HG03432 (cell line): Measurements from ENCODE around the gene COA1.
A peak's percentile ranks its signal among the peaks of the same experiment; 100 is the strongest.
"Not testable (repeated sequence)": the region's sequence is repeated elsewhere in the genome, so short reads cannot be mapped to it uniquely, and the experiment has no call there.

Experiments used
- ATAC-seq: cut with Tn5 transposase; IDR thresholded peaks from one replicate; pipeline ENCODE4 v1.9.1; 2021; ENCODE audit warnings: mild to moderate bottlenecking, moderate library complexity; ENCODE audit not compliant: unreplicated experiment

The COA1 gene, protein sequence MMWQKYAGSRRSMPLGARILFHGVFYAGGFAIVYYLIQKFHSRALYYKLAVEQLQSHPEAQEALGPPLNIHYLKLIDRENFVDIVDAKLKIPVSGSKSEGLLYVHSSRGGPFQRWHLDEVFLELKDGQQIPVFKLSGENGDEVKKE

GRCh38 chr7:43729214-43729923 lies at the start of gene COA1:
Gene COA1, minus strand, starts transcription at chr7:43729523. Its CDS starts 80,909 bp downstream, at chr7:43648614.
- ATAC-seq: peak; percentile 88

- not testable (repeated sequence) for ATAC-seq
Observed at GRCh38 chr7:43778293-43779044, 49.1 kb upstream of the COA1 start.

DNA sequence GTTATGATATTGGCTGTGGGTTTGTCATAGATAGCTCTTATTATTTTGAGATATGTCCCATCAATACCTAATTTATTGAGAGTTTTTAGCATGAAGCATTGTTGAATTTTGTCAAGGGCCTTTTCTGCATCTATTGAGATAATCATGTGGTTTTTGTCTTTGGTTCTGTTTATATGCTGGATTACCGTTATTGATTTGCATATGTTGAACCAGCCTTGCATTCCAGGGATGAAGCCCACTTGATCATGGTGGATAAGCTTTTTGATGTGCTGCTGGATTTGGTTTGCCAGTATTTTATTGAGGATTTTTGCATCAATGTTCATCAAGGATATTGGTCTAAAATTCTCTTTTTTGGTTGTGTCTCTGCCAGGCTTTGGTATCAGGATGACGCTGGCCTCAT lies 45.9 kb upstream of the COA1 start:
- ATAC-seq: not testable (repeated sequence)

- ATAC-seq: not testable (repeated sequence)
Observed at GRCh38 chr7:43773268-43773667, 43.9 kb upstream of the COA1 start.

DNA sequence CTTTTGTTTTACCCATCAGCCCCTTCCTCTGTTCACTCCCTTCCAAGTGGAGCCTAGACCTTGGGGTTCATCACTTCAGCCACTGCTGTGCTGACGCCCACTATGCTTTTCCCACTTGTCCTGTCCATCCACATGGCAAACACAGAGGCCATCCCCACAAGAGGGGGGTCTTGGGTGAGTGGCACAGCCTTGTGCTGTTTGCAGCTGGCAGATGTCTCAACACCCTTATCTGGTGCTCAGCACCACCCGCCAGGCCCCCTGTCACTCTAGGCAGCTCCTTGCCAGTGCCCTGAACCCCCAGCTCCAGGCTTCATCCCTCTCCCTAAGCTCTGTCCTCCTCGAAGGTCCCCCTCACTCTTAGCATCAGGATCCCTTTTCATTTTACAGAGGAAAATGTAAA lies 42.2 kb upstream of the COA1 start:
- ATAC-seq: no peak

- ATAC-seq: no peak
Observed at GRCh38 chr7:43771128-43771527, 41.8 kb upstream of the COA1 start.

DNA sequence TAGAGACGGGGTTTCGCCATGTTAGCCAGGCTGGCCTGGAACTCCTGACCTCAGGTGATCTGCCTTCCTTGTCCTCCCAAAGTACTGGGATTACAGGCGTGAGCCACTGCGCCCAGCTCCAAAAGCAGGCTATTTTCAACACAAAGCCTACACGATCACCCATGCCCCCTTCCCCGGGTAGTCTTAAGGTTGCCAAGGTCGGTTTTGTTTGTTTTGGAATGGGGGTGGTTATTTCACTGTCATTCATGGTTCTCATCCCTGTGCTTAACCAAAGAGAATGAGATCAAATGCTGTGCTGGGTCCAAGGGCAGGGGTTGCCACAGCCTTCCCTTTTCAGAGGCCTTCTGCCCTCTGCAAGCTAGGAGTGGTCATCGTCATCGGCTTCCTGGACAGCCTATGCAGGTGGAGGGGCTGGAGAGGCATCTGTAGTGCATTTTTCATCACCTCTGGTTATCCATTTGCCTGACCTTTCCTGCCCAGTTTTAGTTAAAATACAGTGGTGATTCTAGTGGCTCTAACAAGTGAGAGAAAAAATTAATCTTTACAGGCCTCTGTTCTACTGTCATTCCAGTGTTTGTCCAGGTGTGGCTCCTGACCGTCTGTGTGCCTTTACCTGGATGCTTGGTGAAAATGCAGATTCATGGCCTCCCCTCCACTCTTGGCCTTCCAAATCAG lies 40.6 kb upstream of the COA1 start:
- ATAC-seq: no peak

DNA sequence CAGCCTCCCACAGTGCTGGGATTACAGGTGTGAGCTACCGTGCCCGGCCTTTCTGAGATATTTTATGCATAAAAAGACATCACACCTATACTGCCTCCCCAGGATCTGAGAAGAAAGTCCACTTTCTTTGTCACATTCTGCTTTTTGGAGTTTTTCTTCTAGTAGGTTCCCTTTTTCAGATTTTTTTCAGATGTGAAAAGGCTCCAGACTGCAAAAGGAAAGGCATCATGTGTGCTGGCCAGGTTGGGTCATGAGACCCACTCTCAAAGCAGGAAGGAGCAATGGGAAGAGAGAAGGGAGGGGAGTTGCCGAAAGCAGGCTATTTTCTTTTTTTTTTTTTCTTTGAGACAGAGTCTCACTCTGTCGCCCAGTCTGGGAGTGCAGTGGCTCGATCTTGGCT lies 40.0 kb upstream of the COA1 start:
- no peak for ATAC-seq

DNA sequence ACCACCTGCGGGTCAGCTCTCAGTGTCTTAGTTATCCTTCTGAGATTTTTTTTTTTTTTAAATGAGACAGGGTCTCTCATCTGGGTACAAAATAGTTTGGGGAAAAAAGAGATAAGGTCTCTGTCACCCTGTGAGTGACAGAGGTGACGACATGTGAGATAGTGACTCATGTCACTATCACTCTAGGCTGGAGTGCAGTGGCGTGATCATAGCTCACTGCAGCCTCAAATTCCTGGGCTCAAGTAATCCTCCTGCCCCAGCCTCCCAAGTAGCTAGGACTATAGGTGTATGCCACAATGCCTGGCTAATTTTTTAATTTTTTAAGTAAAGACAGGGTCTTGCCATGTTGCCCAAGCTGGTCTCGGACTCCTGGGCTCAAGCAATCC lies 39.6 kb upstream of the COA1 start:
- ATAC-seq: no peak

DNA sequence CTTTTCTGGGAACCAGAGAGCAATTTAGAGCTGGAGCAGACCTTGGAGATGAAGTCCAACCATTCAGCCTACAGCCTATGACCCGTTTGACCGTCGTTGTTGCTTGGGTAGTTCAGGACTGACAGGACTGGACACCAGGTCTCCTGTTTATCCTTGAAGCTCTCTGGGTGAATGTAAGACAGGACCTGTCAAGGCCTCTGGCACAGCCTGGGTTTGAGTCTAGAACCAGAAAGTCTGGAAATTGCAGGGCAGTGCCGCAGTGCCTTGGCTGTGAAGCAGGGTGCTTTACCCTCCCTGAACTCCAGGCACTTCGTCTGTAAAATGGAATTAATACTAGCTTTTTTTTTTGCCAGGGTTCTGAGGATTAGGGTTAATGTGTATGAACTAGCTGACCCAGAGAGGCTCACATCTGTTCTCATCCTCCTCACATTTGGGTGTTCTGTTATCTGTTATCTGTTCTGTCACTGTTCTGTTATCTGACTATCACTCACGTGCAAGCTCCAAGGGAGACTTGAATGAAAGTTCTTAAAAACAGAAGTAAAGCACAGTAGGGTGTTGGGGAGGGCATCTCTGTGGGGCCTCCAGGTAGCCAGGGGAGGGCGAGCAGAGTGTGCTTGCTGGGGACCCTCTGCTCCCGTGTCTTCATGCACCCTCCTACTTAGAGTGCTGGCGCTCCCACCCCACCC lies 39.0 kb upstream of the COA1 start:
- no peak for ATAC-seq

- ATAC-seq: no peak
Observed at GRCh38 chr7:43767311-43767710, 38.0 kb upstream of the COA1 start.

DNA sequence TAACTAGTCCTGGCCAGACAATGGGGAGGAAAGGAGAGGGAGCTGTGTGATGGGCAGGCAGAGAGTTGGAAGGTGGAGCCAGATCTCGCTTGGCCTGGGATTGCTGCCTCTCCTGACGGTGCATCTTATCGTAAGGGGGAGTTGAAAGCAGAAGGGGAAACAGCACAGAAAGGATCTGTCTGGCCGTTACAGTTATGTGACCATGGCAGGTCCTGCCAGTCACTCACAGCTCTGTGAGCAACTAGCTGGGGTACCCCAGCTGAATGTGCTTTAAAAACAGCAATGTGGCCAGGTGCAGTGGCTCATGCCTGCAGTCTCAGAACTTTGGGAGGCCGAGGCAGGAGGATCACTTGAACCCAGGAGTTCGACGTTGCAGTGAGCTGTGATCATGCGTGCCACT lies 37.2 kb upstream of the COA1 start:
- ATAC-seq: no peak

GRCh38 chr7:43764807-43765491 lies 35.6 kb upstream of the COA1 start:
- no peak for ATAC-seq

GRCh38 chr7:43764039-43764761 lies 34.9 kb upstream of the COA1 start:
- peak; percentile 63 for ATAC-seq

DNA sequence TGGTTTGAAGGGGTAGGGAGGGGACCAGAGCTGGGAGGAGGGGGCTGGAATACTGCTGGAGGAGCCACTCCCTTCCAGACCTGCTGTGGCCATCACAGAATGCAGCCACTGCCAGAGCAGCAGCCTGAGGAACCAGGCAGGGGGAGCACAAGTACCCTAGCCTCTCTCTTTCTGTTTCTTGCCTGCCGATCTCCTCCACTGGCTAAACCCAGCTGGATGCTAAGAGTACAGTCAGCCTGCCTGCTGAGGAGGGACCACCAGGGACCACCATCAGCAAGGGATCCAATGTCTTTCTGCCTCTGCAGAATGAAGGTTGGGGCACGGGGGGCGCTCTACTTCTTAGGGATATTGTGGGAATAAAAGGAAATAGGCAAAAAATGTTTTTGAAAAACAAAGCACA lies 33.9 kb upstream of the COA1 start:
- ATAC-seq: no peak

DNA sequence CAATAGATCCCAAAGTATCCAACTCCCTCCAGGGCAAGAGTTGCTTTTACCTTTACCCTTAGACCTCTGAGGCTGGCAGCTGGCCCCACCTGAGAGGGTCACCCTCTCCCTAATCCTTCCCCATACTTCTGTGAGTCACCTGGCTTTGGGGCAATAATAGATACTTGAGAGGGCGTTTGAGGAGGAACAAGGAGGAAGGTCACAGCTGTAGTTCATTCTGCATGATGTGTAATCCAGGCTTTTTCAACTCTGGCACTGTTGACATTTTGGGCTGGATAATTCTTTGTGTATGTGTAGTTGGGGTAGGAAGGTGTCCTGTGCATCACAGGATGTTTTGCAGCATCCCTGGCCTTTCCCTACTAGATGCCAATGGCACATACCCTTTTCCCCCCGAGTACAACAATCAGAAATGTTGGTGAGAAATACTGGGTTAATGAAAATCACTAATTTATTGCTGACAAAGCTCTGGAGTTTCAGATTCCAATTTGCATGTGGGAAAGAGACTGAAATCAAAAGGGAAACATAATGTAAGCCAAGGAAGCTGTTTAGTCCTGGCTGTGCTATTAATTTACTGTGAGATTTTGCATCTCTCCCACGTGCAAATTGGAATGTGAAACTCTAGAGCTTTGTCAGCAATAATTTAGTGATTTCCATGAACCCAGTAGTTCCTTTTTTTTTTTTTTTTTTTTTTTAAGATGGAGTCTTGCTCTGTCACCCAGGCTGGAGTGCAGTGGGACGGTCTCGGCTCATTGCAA lies 32.8 kb upstream of the COA1 start:
- no peak for ATAC-seq

GRCh38 chr7:43761382-43761781 lies 32.1 kb upstream of the COA1 start:
- ATAC-seq: no peak

GRCh38 chr7:43760861-43761260 lies 31.5 kb upstream of the COA1 start:
- ATAC-seq: no peak
